Measurements from ENCODE around the gene ATRNL1.
"Not testable (repeated sequence)": the region's sequence is repeated elsewhere in the genome, so short reads cannot be mapped to it uniquely, and the experiment has no call there.

ATRNL1 gene

GRCh38 chr10:115092555-115093285 is 445 bp upstream of the ATRNL1 start:
- peak; percentile 32 for DNase-seq (ENCODE audit: low read depth, low spot score)

- no peak for DNase-seq (ENCODE audit: low read depth, low spot score)
Measured at GRCh38 chr10:115093776-115094408, 727 bp downstream of the ATRNL1 start.

- DNase-seq (ENCODE audit: low read depth, low spot score): no peak
Measured at GRCh38 chr10:115094416-115095140, 1.4 kb downstream of the ATRNL1 start.

- DNase-seq (ENCODE audit: low read depth, low spot score): no peak
Measured at GRCh38 chr10:115095758-115096157, 2.6 kb downstream of the ATRNL1 start.

GRCh38 chr10:115103700-115104099 is 10.5 kb downstream of the ATRNL1 start:
- no peak for DNase-seq (ENCODE audit: low read depth, low spot score)

GRCh38 chr10:115105411-115105810 is 12.2 kb downstream of the ATRNL1 start:
- DNase-seq (ENCODE audit: low read depth, low spot score): not testable (repeated sequence)

GRCh38 chr10:115107830-115108229 is 14.7 kb downstream of the ATRNL1 start:
- no peak for DNase-seq (ENCODE audit: low read depth, low spot score)

- DNase-seq (ENCODE audit: low read depth, low spot score): no peak
Measured at GRCh38 chr10:115117301-115117700, 24.1 kb downstream of the ATRNL1 start.

- DNase-seq (ENCODE audit: low read depth, low spot score): no peak
Measured at GRCh38 chr10:115118346-115118745, 25.2 kb downstream of the ATRNL1 start.

GRCh38 chr10:115125505-115125904 is 32.3 kb downstream of the ATRNL1 start:
- no peak for DNase-seq (ENCODE audit: low read depth, low spot score)

GRCh38 chr10:115129752-115130151 is 36.6 kb downstream of the ATRNL1 start:
- DNase-seq (ENCODE audit: low read depth, low spot score): no peak

GRCh38 chr10:115136616-115137015 is 43.5 kb downstream of the ATRNL1 start:
- DNase-seq (ENCODE audit: low read depth, low spot score): no peak

GRCh38 chr10:115141254-115141653 is 48.1 kb downstream of the ATRNL1 start:
- DNase-seq (ENCODE audit: low read depth, low spot score): no peak

GRCh38 chr10:115157357-115157756 is 64.2 kb downstream of the ATRNL1 start:
- no peak for DNase-seq (ENCODE audit: low read depth, low spot score)

GRCh38 chr10:115163129-115163528 is 70.0 kb downstream of the ATRNL1 start:
- DNase-seq (ENCODE audit: low read depth, low spot score): no peak

- no peak for DNase-seq (ENCODE audit: low read depth, low spot score)
Measured at GRCh38 chr10:115164220-115164619, 71.1 kb downstream of the ATRNL1 start.

- no peak for DNase-seq (ENCODE audit: low read depth, low spot score)
Measured at GRCh38 chr10:115167751-115168150, 74.6 kb downstream of the ATRNL1 start.

- no peak for DNase-seq (ENCODE audit: low read depth, low spot score)
Measured at GRCh38 chr10:115171392-115171960, 78.3 kb downstream of the ATRNL1 start.

- no peak for DNase-seq (ENCODE audit: low read depth, low spot score)
Measured at GRCh38 chr10:115173915-115174443, 80.8 kb downstream of the ATRNL1 start.

- DNase-seq (ENCODE audit: low read depth, low spot score): not testable (repeated sequence)
Measured at GRCh38 chr10:115207276-115207675, 114.1 kb downstream of the ATRNL1 start.

GRCh38 chr10:115209133-115209532 is 116.0 kb downstream of the ATRNL1 start:
- DNase-seq (ENCODE audit: low read depth, low spot score): no peak

GRCh38 chr10:115214829-115215228 is 121.7 kb downstream of the ATRNL1 start:
- no peak for DNase-seq (ENCODE audit: low read depth, low spot score)

All from brain pericyte (primary cell).